Measurements from ENCODE around the gene BCL7B. TPM values are rescaled to one million over a fixed set of nuclear protein-coding genes. Genes with fewer than 3 reads are reported as not detected.
"Not testable (repeated sequence)": the region's sequence is repeated elsewhere in the genome, so short reads cannot be mapped to it uniquely, and the experiment has no call there.

BCL7B gene
- total and polyA plus RNA-seq, 8 donors: 27.9 to 57.8 (median 33.5) TPM

DNA sequence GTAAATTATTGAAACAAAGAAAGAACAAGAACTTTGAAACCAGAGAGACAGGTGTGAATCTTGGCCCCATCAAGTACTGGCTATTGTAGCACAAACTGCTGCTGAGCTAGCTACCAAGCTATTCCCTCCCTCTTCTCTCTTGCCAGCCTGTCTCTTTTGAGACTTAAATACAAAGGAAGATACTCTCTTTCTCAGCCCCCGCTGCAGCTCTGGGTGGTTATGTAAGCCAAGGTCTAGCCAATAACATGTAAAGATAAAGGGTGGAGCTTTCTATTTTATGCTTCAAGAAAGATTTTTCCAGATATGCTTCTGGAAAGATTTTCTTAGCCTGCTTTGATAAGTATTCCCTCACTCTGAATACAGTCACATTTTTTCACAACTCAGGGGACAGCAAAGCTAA lies 52.6 kb downstream of the BCL7B start:
- no peak overlapping the region for H3K4me3 ChIP-seq
- TF ChIP-seq, protein P1, sequence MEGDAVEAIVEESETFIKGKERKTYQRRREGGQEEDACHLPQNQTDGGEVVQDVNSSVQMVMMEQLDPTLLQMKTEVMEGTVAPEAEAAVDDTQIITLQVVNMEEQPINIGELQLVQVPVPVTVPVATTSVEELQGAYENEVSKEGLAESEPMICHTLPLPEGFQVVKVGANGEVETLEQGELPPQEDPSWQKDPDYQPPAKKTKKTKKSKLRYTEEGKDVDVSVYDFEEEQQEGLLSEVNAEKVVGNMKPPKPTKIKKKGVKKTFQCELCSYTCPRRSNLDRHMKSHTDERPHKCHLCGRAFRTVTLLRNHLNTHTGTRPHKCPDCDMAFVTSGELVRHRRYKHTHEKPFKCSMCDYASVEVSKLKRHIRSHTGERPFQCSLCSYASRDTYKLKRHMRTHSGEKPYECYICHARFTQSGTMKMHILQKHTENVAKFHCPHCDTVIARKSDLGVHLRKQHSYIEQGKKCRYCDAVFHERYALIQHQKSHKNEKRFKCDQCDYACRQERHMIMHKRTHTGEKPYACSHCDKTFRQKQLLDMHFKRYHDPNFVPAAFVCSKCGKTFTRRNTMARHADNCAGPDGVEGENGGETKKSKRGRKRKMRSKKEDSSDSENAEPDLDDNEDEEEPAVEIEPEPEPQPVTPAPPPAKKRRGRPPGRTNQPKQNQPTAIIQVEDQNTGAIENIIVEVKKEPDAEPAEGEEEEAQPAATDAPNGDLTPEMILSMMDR (IDR thresholded peaks at IDR 0.05): no peak
- H3K27ac ChIP-seq: no peak overlapping the region
- no peaks in the 10 kb centered on the region for H3K9me3 ChIP-seq
- no peaks in the 10 kb centered on the region for H3K27me3 ChIP-seq
- no peaks in the 10 kb centered on the region for H3K4me1 ChIP-seq
- ATAC-seq: no peak
- intact Hi-C loops (cut with DNase I): no loop called here
- no peak for DNase-seq
- H3K36me3 ChIP-seq: peaks cover 0 to 100% of the 10 kb centered on the region in 2 donors

DNA sequence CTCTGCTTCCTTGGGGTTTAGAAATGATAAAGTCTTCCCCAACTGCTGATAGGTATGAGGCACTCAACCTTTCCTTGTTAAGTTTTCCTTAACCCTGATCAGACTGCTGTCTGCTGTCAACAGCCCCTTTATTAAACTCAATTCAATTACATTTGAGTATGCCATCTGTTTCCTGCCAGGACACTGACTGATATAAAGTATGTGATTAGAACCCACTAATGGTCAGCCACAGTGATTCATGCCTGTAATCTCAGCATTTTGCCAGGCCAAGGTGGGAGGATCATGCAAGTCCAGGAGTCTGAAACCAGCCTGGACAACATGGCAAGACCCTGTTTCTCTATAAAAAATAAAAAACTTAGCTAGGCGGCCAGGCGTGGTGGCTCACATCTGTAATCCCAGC lies 53.5 kb downstream of the BCL7B start:
- no peak overlapping the region for H3K4me3 ChIP-seq
- intact Hi-C loops (cut with DNase I): no loop called here
- H3K9me3 ChIP-seq: no peaks in the 10 kb centered on the region
- no peak overlapping the region for H3K27ac ChIP-seq
- ATAC-seq (no peak), DNase-seq (no peak)
- H3K27me3 ChIP-seq: no peaks in the 10 kb centered on the region
- TF ChIP-seq, protein P1 (IDR thresholded peaks at IDR 0.05): no peak
- H3K4me1 ChIP-seq: no peaks in the 10 kb centered on the region
- H3K36me3 ChIP-seq: peaks cover 0 to 100% of the 10 kb centered on the region in 2 donors

DNA sequence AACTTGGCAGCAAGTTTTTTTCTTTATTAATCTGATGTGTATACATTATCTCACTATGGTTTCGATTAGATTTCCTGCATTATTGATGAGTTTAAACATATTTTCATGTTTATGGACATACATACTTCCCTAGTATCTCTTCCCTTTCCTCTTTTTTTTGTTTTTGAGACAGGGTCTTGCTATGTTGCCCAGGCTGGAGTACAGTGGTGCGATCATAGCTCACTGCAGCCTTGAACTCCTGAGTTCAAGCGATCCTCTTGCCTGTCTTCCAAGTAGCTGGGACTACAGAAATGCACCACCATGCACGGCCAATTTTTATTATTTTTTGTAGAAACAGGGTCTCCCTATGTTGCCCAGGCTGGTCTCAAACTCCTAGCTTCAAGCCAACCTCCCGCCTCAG lies 54.3 kb downstream of the BCL7B start:
- H3K36me3 ChIP-seq: peaks cover 0 to 100% of the 10 kb centered on the region in 2 donors
- no peak for DNase-seq
- no peaks in the 10 kb centered on the region for H3K4me1 ChIP-seq
- H3K9me3 ChIP-seq: no peaks in the 10 kb centered on the region
- H3K27me3 ChIP-seq: no peaks in the 10 kb centered on the region
- TF ChIP-seq, protein P1 (IDR thresholded peaks at IDR 0.05): no peak
- no peak overlapping the region for H3K4me3 ChIP-seq
- intact Hi-C loops (cut with DNase I): no loop called here
- no peak for ATAC-seq
- no peak overlapping the region for H3K27ac ChIP-seq

DNA sequence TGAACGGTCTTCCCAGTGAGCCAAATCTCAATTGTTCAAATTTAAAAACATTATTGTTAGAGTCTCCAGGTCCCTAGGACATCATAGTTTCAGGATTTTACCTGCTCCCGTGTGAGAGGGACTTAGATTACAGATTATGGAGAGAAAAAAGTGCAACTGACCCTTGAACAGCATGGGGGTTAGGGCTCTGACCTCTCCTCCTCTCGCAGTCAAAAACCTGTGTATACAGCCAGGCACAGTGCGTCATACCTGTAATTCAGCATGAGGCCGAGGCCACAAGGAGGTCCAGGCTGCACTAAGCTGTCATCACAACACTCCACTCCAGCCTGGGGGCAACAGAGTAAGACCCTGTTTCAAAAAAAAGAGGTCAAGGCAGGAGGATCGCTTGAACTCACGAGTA lies 60.9 kb downstream of the BCL7B start:
- DNase-seq (no peak), ATAC-seq (no peak)
- Histone ChIP-seq H3K27ac (no peak overlapping the region), H3K27me3 (no peaks in the 10 kb centered on the region), H3K9me3 (no peaks in the 10 kb centered on the region), H3K4me3 (no peak overlapping the region), H3K4me1 (no peaks in the 10 kb centered on the region), H3K36me3 (peaks cover 0 to 100% of the 10 kb centered on the region in 2 donors)
- TF ChIP-seq, protein P1 (IDR thresholded peaks at IDR 0.05): no peak
- intact Hi-C loops (cut with DNase I): no loop called here

DNA sequence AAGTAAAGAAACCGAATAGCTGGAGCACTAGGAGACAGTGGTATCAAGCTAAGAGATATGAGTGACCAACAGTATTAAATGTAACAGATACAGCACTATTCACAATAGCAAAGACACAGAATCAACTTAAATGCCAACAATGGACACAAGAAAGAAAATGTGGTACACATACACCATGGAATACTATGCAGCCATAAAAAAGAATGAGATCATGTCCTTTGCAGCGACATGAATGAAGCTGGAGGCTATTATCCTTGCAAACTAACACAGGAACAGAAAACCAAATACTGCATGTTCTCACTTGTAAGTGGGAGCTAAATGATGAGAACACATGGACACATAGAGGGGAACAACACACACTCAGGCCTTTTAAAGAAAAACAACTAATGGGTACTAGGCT lies 62.0 kb downstream of the BCL7B start:
- H3K36me3 ChIP-seq: peaks cover 0 to 100% of the 10 kb centered on the region in 2 donors
- H3K9me3 ChIP-seq; H3K27ac ChIP-seq; H3K4me3 ChIP-seq; intact Hi-C loops (cut with DNase I); H3K27me3 ChIP-seq; ATAC-seq; H3K4me1 ChIP-seq; DNase-seq: not testable (repeated sequence)

DNA sequence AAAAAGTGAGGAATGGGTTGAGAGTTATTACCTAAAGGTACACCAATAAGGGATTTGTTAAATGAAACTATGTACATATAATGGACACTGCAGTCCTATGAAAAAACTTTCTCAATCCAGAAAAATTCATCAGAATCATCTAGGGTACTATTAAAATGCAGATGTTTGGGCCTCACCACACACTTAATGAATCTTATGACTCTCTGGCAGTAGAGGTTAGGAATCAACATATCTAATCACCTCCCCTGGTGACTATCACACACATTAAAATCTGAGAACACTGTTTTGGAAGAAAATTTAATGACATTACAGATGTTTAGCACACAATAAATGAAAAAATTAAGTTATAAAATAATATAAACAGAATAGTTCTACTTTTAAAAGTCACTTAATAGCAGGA lies 67.5 kb downstream of the BCL7B start:
- peaks cover 0 to 100% of the 10 kb centered on the region in 2 donors for H3K36me3 ChIP-seq
- no peaks in the 10 kb centered on the region for H3K27me3 ChIP-seq
- H3K27ac ChIP-seq: no peak overlapping the region
- H3K4me3 ChIP-seq: no peak overlapping the region
- intact Hi-C loops (cut with DNase I): no loop called here
- no peaks in the 10 kb centered on the region for H3K9me3 ChIP-seq
- DNase-seq: no peak
- TF ChIP-seq, protein P1 (IDR thresholded peaks at IDR 0.05): no peak
- ATAC-seq: no peak
- H3K4me1 ChIP-seq: no peaks in the 10 kb centered on the region

Data from left lung (tissue), 10 donors.